ENCODE data around the gene ERO1B.

The ERO1B gene

DNA sequence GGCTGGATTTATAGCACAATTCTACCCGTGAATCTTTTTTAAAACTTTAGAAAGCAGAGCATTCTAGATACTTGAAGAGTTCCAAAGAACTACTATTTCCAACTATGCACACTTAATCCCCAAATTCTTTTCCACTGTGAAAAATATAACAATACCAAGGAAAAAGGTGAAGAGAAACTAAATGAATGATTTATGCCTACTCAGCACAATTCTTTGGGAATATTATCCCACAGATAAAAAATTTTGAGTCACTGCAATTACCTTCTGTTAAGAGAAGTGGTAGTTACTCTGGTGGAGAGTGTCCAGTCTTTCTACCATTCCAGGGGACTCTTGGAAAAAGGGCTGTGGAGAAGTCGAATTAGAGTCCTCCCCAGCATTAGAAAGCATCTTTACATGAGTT, 39.2 kb downstream of the ERO1B start:
- H3K27me3 ChIP-seq (replicated peaks in 2 of 5; ENCODE audit: control insufficient read depth in 4 of 5, insufficient read depth in 5 of 5, low read length in 4 of 5): no peaks in the 10 kb centered on the region
- peaks cover 9 to 29% (median 15%) of the 10 kb centered on the region in 4 experiments for H3K36me3 ChIP-seq (ENCODE audit: control insufficient read depth in 4 of 4, insufficient read depth in 4 of 4, low read length in 3 of 4)
- no peaks in the 10 kb centered on the region for H3K9me3 ChIP-seq (ENCODE audit: control extremely low read depth in 1 of 5, control insufficient read depth in 4 of 5, insufficient read depth in 2 of 5, low read depth in 1 of 5, low read length in 4 of 5)
- no peak overlapping the region for H3K4me3 ChIP-seq (ENCODE audit: control insufficient read depth in 1 of 7, extremely low read depth in 1 of 7, insufficient read depth in 4 of 7, low read depth in 2 of 7, low read length in 6 of 7)
- ChIA-PET POLR2A (no interaction called here), CTCF (no interaction called here)
- no peak for DNase-seq
- H3K27ac ChIP-seq (ENCODE audit: insufficient read depth in 1 of 2, low read depth in 1 of 2, low read length in 2 of 2, poor library complexity in 1 of 2, severe bottlenecking in 2 of 2): no peak overlapping the region
- 100% methylated on average over 1 of the region's 2 CpGs for WGBS (ENCODE audit: insufficient coverage)
- no peaks in the 10 kb centered on the region for H3K4me1 ChIP-seq (ENCODE audit: control extremely low read depth in 1 of 4, control insufficient read depth in 4 of 4, insufficient read depth in 4 of 4, low read length in 3 of 4)

DNA sequence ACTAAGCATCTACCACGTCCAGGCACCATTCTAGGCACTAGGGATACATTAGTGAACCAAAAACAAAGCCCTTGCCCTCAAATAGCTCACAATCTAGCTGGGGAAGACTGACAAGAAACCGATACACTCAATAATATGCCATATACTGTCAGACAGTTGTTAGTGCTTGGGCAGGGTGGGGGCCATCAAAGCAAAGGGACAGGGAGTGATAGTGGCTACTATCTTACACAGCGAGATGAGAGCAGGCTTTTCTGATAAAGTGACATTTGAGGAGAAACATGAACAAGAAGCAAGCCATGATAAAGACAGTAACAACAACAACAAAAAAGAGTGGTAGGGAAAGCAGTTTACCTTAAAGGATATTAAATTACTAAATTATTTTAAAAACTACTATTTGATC, 41.1 kb downstream of the ERO1B start:
- POLR2A ChIA-PET: no interaction called here
- CTCF ChIA-PET: interaction anchor here (0.6 to 3.0 kb wide), 2 partner anchors 10 to 11 kb away, joined by 3 to 7 read pairs; no protein-coding TSS in a partner anchor
- 100% methylated on average over 2 of the region's 3 CpGs for WGBS (ENCODE audit: insufficient coverage)

DNA sequence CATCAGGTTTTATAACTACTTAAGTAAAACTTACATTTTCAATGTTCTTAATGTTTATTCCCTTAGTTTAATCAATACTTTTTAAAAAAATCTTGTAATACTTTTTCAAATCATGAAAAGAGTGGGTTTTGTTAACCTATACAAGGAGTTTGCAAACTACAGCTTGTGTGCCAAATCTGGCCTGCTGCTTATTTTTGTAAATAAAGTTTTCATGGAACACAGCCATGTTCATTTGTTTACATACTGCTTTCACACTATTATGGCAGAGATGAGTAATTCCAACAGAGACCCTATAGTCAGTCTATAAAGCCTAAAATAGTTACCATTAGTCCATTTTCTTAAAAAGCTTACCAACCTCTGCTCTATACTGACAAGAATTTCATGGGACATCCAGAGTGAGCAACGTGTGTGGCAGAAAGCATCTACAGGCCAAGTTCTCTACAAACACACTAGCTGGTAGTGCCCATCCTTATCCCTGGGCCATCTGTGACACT, 42.6 kb downstream of the ERO1B start:
- no peak for DNase-seq
- no peak overlapping the region for H3K4me3 ChIP-seq (ENCODE audit: control insufficient read depth in 1 of 7, extremely low read depth in 1 of 7, insufficient read depth in 4 of 7, low read depth in 2 of 7, low read length in 6 of 7)
- H3K36me3 ChIP-seq (ENCODE audit: control insufficient read depth in 4 of 4, insufficient read depth in 4 of 4, low read length in 3 of 4): peaks cover 3 to 35% (median 11%) of the 10 kb centered on the region in 4 experiments
- no peaks in the 10 kb centered on the region for H3K9me3 ChIP-seq (ENCODE audit: control extremely low read depth in 1 of 5, control insufficient read depth in 4 of 5, insufficient read depth in 2 of 5, low read depth in 1 of 5, low read length in 4 of 5)
- no peaks in the 10 kb centered on the region for H3K4me1 ChIP-seq (ENCODE audit: control extremely low read depth in 1 of 4, control insufficient read depth in 4 of 4, insufficient read depth in 4 of 4, low read length in 3 of 4)
- no peaks in the 10 kb centered on the region for H3K27me3 ChIP-seq (replicated peaks in 2 of 5; ENCODE audit: control insufficient read depth in 4 of 5, insufficient read depth in 5 of 5, low read length in 4 of 5)
- CTCF ChIA-PET: interaction anchor here (1.2 to 3.0 kb wide), 2 partner anchors 10 to 13 kb away, joined by 3 to 7 read pairs; no protein-coding TSS in a partner anchor
- H3K27ac ChIP-seq (ENCODE audit: insufficient read depth in 1 of 2, low read depth in 1 of 2, low read length in 2 of 2, poor library complexity in 1 of 2, severe bottlenecking in 2 of 2): no peak overlapping the region
- POLR2A ChIA-PET: interaction anchor here (1.6 kb wide), 1 partner anchor 43 kb away, joined by 4 read pairs; the partner anchor contains the start of gene ERO1B
- 90% methylated on average over 1 of the region's 1 CpG for WGBS (ENCODE audit: insufficient coverage)

More for the DNA sequence above, 41.1 kb downstream of the ERO1B start:
- no peak for DNase-seq
- H3K4me1 ChIP-seq (ENCODE audit: control extremely low read depth in 1 of 4, control insufficient read depth in 4 of 4, insufficient read depth in 4 of 4, low read length in 3 of 4): no peaks in the 10 kb centered on the region
- no peaks in the 10 kb centered on the region for H3K27me3 ChIP-seq (replicated peaks in 2 of 5; ENCODE audit: control insufficient read depth in 4 of 5, insufficient read depth in 5 of 5, low read length in 4 of 5)
- no peak overlapping the region for H3K4me3 ChIP-seq (ENCODE audit: control insufficient read depth in 1 of 7, extremely low read depth in 1 of 7, insufficient read depth in 4 of 7, low read depth in 2 of 7, low read length in 6 of 7)
- H3K36me3 ChIP-seq (ENCODE audit: control insufficient read depth in 4 of 4, insufficient read depth in 4 of 4, low read length in 3 of 4): peaks cover 0 to 27% (median 8%) of the 10 kb centered on the region in 4 experiments
- H3K9me3 ChIP-seq (ENCODE audit: control extremely low read depth in 1 of 5, control insufficient read depth in 4 of 5, insufficient read depth in 2 of 5, low read depth in 1 of 5, low read length in 4 of 5): no peaks in the 10 kb centered on the region
- H3K27ac ChIP-seq (ENCODE audit: insufficient read depth in 1 of 2, low read depth in 1 of 2, low read length in 2 of 2, poor library complexity in 1 of 2, severe bottlenecking in 2 of 2): no peak overlapping the region

DNA sequence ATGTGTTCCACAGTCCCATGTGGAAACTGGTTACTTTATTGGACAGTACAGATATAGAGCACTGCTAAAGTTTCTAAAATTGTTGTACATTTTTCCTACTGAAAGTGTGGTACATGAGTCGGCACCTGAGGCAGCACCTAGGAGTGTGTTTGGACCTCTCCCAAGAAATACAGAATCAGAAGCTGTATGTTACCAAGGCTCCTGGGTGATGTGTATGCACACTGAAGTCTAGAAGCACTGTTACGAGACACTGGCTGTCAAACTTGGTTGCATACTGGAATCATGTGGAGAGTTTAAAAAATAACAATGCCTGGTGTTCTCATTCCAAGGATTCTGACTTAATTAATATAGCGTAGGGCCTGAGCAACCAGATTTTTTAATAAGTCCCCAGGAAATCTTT, 46.6 kb downstream of the ERO1B start:
- peaks cover 3 to 23% (median 5%) of the 10 kb centered on the region in 4 experiments for H3K36me3 ChIP-seq (ENCODE audit: control insufficient read depth in 4 of 4, insufficient read depth in 4 of 4, low read length in 3 of 4)
- no peaks in the 10 kb centered on the region for H3K9me3 ChIP-seq (ENCODE audit: control extremely low read depth in 1 of 5, control insufficient read depth in 4 of 5, insufficient read depth in 2 of 5, low read depth in 1 of 5, low read length in 4 of 5)
- WGBS (ENCODE audit: insufficient coverage): 100% methylated on average over 2 of the region's 3 CpGs
- ChIA-PET POLR2A (no interaction called here), CTCF (no interaction called here)
- no peak for DNase-seq
- no peaks in the 10 kb centered on the region for H3K4me1 ChIP-seq (ENCODE audit: control extremely low read depth in 1 of 4, control insufficient read depth in 4 of 4, insufficient read depth in 4 of 4, low read length in 3 of 4)
- no peak overlapping the region for H3K27ac ChIP-seq (ENCODE audit: insufficient read depth in 1 of 2, low read depth in 1 of 2, low read length in 2 of 2, poor library complexity in 1 of 2, severe bottlenecking in 2 of 2)
- H3K4me3 ChIP-seq (ENCODE audit: control insufficient read depth in 1 of 7, extremely low read depth in 1 of 7, insufficient read depth in 4 of 7, low read depth in 2 of 7, low read length in 6 of 7): no peak overlapping the region
- no peaks in the 10 kb centered on the region for H3K27me3 ChIP-seq (replicated peaks in 2 of 5; ENCODE audit: control insufficient read depth in 4 of 5, insufficient read depth in 5 of 5, low read length in 4 of 5)

DNA sequence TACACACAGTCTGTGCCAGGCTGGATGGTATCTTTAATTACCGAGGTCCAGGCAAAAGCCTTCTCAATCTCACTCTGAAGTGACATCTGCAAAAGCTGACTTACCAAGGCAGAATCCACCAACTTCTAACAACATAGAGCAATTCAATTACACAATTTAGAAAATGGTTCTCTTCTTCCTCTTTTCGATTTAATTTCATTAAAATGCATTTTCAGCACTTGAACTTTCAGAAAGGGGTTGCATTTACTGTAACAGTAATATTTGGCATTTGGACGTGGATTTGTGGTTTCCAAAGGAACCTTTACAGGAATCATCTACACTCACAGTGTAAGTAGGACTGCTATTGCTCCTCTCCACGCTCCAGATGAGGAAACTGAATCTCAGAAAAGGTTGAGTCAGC, 53.3 kb downstream of the ERO1B start:
- no peaks in the 10 kb centered on the region for H3K9me3 ChIP-seq (ENCODE audit: control extremely low read depth in 1 of 5, control insufficient read depth in 4 of 5, insufficient read depth in 2 of 5, low read depth in 1 of 5, low read length in 4 of 5)
- H3K4me3 ChIP-seq (ENCODE audit: control insufficient read depth in 1 of 7, extremely low read depth in 1 of 7, insufficient read depth in 4 of 7, low read depth in 2 of 7, low read length in 6 of 7): no peak overlapping the region
- H3K4me1 ChIP-seq (ENCODE audit: control extremely low read depth in 1 of 4, control insufficient read depth in 4 of 4, insufficient read depth in 4 of 4, low read length in 3 of 4): no peaks in the 10 kb centered on the region
- CTCF ChIA-PET: no interaction called here
- H3K27me3 ChIP-seq (replicated peaks in 2 of 5; ENCODE audit: control insufficient read depth in 4 of 5, insufficient read depth in 5 of 5, low read length in 4 of 5): no peaks in the 10 kb centered on the region
- WGBS (ENCODE audit: insufficient coverage): 92% methylated on average over 2 of the region's 4 CpGs
- peaks cover 4 to 28% (median 18%) of the 10 kb centered on the region in 4 experiments for H3K36me3 ChIP-seq (ENCODE audit: control insufficient read depth in 4 of 4, insufficient read depth in 4 of 4, low read length in 3 of 4)
- no peak overlapping the region for H3K27ac ChIP-seq (ENCODE audit: insufficient read depth in 1 of 2, low read depth in 1 of 2, low read length in 2 of 2, poor library complexity in 1 of 2, severe bottlenecking in 2 of 2)
- no peak for DNase-seq
- POLR2A ChIA-PET: no interaction called here

DNA sequence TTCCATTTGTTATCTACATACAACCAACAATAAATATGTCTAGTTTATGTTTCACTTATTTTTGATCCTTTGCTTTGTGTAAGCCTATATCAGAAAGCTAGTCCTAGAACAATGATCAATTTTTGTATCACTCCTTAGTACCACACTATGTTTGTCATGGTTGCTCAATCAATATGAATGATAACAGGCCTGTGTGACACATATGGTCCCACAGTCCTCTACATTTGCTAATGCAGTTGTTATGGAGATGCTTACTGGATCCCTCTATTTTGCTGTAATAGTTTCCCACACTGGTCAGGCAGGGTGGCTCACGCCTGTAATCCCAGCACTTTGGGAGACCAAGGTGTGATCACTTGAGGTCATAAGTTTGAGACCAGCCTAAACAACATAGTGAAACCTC, 59.1 kb downstream of the ERO1B start:
- Histone ChIP-seq H3K36me3 (ENCODE audit: control insufficient read depth in 4 of 4, insufficient read depth in 4 of 4, low read length in 3 of 4) (peaks cover 6 to 49% (median 24%) of the 10 kb centered on the region in 4 experiments), H3K27ac (ENCODE audit: insufficient read depth in 1 of 2, low read depth in 1 of 2, low read length in 2 of 2, poor library complexity in 1 of 2, severe bottlenecking in 2 of 2) (no peak overlapping the region), H3K27me3 (replicated peaks in 2 of 5; ENCODE audit: control insufficient read depth in 4 of 5, insufficient read depth in 5 of 5, low read length in 4 of 5) (no peaks in the 10 kb centered on the region), H3K4me1 (ENCODE audit: control extremely low read depth in 1 of 4, control insufficient read depth in 4 of 4, insufficient read depth in 4 of 4, low read length in 3 of 4) (no peaks in the 10 kb centered on the region), H3K4me3 (ENCODE audit: control insufficient read depth in 1 of 7, extremely low read depth in 1 of 7, insufficient read depth in 4 of 7, low read depth in 2 of 7, low read length in 6 of 7) (no peak overlapping the region), H3K9me3 (ENCODE audit: control extremely low read depth in 1 of 5, control insufficient read depth in 4 of 5, insufficient read depth in 2 of 5, low read depth in 1 of 5, low read length in 4 of 5) (no peaks in the 10 kb centered on the region)
- ChIA-PET POLR2A (no interaction called here), CTCF (no interaction called here)
- no peak for DNase-seq
- no CpG with 5 or more reads among the region's 1 CpG for WGBS (ENCODE audit: insufficient coverage)

DNA sequence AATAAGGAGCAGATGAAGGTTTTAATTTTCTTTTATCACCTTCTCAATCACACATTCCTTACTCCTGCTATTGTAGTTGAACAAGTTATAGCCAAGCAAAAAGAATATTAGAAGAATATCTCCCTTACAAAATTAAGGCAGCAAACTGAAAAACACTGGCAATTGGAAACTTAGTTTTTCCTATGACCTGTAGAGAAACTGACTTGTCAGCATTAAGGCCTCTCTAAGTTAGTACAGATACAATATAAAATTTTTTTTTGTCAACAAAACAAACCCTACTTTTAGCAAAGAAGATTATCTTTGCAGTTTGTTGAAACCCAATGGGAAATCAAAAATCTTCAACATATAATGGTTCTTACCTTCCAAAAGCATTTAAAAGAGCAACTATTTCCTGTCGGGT, 61.3 kb downstream of the ERO1B start:
- Histone ChIP-seq H3K27me3 (replicated peaks in 2 of 5; ENCODE audit: control insufficient read depth in 4 of 5, insufficient read depth in 5 of 5, low read length in 4 of 5) (no peaks in the 10 kb centered on the region), H3K4me3 (ENCODE audit: control insufficient read depth in 1 of 7, extremely low read depth in 1 of 7, insufficient read depth in 4 of 7, low read depth in 2 of 7, low read length in 6 of 7) (no peak overlapping the region), H3K9me3 (ENCODE audit: control extremely low read depth in 1 of 5, control insufficient read depth in 4 of 5, insufficient read depth in 2 of 5, low read depth in 1 of 5, low read length in 4 of 5) (no peaks in the 10 kb centered on the region), H3K36me3 (ENCODE audit: control insufficient read depth in 4 of 4, insufficient read depth in 4 of 4, low read length in 3 of 4) (peaks cover 8 to 37% (median 19%) of the 10 kb centered on the region in 4 experiments), H3K27ac (ENCODE audit: insufficient read depth in 1 of 2, low read depth in 1 of 2, low read length in 2 of 2, poor library complexity in 1 of 2, severe bottlenecking in 2 of 2) (no peak overlapping the region), H3K4me1 (ENCODE audit: control extremely low read depth in 1 of 4, control insufficient read depth in 4 of 4, insufficient read depth in 4 of 4, low read length in 3 of 4) (no peaks in the 10 kb centered on the region)
- DNase-seq: no peak
- WGBS (ENCODE audit: insufficient coverage): no CpG with 5 or more reads among the region's 1 CpG
- CTCF ChIA-PET: no interaction called here
- POLR2A ChIA-PET: no interaction called here

Measured in common myeloid progenitor, CD34-positive (primary cell).